AG04450 (cell line): Measurements from ENCODE around the gene RAC3. TPM values are rescaled to one million over a fixed set of nuclear protein-coding genes. Genes with fewer than 3 reads are reported as not detected.
A peak's percentile ranks its signal among the peaks of the same experiment; 100 is the strongest.

Source experiments
- CTCF ChIA-PET: fragments of 300-600, 350-600 bp; formaldehyde crosslinking; extraction: SDS; loops from one replicate; lab custom pipeline; 2022; ENCODE audit warnings: antibody characterized with exemption, inconsistent platforms; lab: Charles Lee
- POLR2A ChIA-PET: fragments of 350-600 bp; formaldehyde crosslinking; extraction: SDS; loops from one replicate; lab custom pipeline; 2021; ENCODE audit warnings: antibody characterized with exemption, inconsistent platforms; lab: Yijun Ruan, JAX
- DNase-seq: peaks from one replicate; pipeline ENCODE4 v3.0.0-alpha.2; 2011; ENCODE audit warnings: low read depth, low spot score
- H3K27ac ChIP-seq: one replicate; pipeline ENCODE4 v1.5.1; 2012; ENCODE audit warnings: low read depth, low read length, control low read depth
- H3K27me3 ChIP-seq: one replicate; pipeline ENCODE4 v1.6.0; 2012; ENCODE audit warnings: low read length; ENCODE audit not compliant: control insufficient read depth, insufficient read depth
- H3K4me3 ChIP-seq: 2 replicates; pipeline ENCODE4 v1.5.1; 2011; ENCODE audit warnings: mild to moderate bottlenecking, low read depth, low read length, control low read depth
- H3K9me3 ChIP-seq: 2 replicates; pipeline ENCODE4 v1.5.1; 2012; ENCODE audit warnings: low read length; ENCODE audit not compliant: control insufficient read depth, insufficient read depth
- polyA plus RNA-seq: library from polyadenylated mRNA; depleted of rRNA; stranded (reverse); fragments of >200 nt; gene quantifications from 2 replicates; pipeline ENCODE4 v1.2.3, GENCODE V29; 2011
- TF ChIP-seq, protein P1 (sequence below): IDR thresholded peaks from 2 replicates; pipeline ENCODE4 v1.5.1; 2011; ENCODE audit warnings: low read depth, low read length, control low read depth, inconsistent platforms

Gene RAC3
- polyA plus RNA-seq, 1 experiment = 12.9 TPM

DNA sequence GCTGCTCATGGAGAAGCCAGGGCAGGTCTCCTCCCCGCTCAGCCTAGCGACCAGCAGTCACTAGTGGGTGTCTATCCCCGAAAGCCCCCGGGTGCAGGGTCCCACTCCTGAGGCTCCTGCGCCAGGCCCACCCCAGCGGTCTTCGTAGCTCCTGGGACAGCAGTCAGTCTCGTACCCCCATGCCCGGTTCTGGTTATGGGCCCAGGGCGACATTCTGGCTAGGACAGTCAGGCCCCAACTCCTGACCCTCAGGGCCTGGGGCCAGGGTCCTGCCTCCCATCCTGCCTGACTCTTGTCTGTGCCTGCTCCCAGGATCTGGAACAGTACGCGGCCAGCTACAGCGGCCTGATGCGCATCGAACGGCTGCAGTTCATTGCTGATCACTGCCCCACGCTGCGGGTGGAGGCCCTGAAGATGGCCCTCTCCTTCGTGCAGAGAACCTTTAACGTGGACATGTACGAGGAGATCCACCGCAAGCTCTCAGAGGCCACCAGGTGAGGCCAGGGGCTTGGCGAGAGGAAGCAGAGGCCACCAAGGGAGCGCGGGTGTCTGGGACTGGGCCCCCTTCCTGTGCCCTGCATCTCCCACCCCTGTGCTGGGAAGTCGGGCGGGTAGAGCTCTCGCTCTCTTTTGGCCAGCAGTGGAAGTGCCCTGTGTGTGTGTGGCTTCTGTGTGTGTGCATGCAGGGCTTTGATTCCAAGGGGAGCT is 22.2 kb downstream of the RAC3 start:
- POLR2A ChIA-PET = no interaction called here
- peak overlapping the region; percentile 13; the same call in 1 of the 2 replicates for H3K4me3 ChIP-seq

GRCh38 chr17:82054351-82055022 is 23.0 kb downstream of the RAC3 start:
- H3K4me3 ChIP-seq = no peak overlapping the region
- no peaks in the 10 kb centered on the region for H3K27me3 ChIP-seq
- TF ChIP-seq, protein P1, sequence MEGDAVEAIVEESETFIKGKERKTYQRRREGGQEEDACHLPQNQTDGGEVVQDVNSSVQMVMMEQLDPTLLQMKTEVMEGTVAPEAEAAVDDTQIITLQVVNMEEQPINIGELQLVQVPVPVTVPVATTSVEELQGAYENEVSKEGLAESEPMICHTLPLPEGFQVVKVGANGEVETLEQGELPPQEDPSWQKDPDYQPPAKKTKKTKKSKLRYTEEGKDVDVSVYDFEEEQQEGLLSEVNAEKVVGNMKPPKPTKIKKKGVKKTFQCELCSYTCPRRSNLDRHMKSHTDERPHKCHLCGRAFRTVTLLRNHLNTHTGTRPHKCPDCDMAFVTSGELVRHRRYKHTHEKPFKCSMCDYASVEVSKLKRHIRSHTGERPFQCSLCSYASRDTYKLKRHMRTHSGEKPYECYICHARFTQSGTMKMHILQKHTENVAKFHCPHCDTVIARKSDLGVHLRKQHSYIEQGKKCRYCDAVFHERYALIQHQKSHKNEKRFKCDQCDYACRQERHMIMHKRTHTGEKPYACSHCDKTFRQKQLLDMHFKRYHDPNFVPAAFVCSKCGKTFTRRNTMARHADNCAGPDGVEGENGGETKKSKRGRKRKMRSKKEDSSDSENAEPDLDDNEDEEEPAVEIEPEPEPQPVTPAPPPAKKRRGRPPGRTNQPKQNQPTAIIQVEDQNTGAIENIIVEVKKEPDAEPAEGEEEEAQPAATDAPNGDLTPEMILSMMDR = no peak
- ChIA-PET POLR2A (no interaction called here), CTCF (interaction anchor here (1.3 kb wide), 1 partner anchor 24 kb away, joined by 5 read pairs; no protein-coding TSS in a partner anchor)
- H3K9me3 ChIP-seq = peaks cover 4% of the 10 kb centered on the region; the same call in 1 of the 2 replicates
- DNase-seq = no peak
- H3K27ac ChIP-seq = no peak overlapping the region

More for the DNA sequence above, 22.2 kb downstream of the RAC3 start:
- TF ChIP-seq, protein P1 = no peak
- Histone ChIP-seq H3K9me3 (peaks cover 4% of the 10 kb centered on the region; the same call in 1 of the 2 replicates), H3K27me3 (no peaks in the 10 kb centered on the region), H3K27ac (no peak overlapping the region)
- CTCF ChIA-PET = interaction anchor here (1.3 kb wide), 1 partner anchor 23 kb away, joined by 5 read pairs; no protein-coding TSS in a partner anchor
- no peak for DNase-seq

GRCh38 chr17:82055023-82055964 is 23.8 kb downstream of the RAC3 start:
- Histone ChIP-seq H3K4me3 (no peak overlapping the region), H3K9me3 (peaks cover 4% of the 10 kb centered on the region; the same call in 1 of the 2 replicates), H3K27me3 (no peaks in the 10 kb centered on the region), H3K27ac (no peak overlapping the region)
- no peak for DNase-seq
- ChIA-PET CTCF (interaction anchor here (1.3 kb wide), 1 partner anchor 25 kb away, joined by 5 read pairs; no protein-coding TSS in a partner anchor), POLR2A (interaction anchor here (1.0 kb wide), 1 partner anchor 10 kb away, joined by 3 read pairs; no protein-coding TSS in a partner anchor)
- TF ChIP-seq, protein P1 = no peak

DNA sequence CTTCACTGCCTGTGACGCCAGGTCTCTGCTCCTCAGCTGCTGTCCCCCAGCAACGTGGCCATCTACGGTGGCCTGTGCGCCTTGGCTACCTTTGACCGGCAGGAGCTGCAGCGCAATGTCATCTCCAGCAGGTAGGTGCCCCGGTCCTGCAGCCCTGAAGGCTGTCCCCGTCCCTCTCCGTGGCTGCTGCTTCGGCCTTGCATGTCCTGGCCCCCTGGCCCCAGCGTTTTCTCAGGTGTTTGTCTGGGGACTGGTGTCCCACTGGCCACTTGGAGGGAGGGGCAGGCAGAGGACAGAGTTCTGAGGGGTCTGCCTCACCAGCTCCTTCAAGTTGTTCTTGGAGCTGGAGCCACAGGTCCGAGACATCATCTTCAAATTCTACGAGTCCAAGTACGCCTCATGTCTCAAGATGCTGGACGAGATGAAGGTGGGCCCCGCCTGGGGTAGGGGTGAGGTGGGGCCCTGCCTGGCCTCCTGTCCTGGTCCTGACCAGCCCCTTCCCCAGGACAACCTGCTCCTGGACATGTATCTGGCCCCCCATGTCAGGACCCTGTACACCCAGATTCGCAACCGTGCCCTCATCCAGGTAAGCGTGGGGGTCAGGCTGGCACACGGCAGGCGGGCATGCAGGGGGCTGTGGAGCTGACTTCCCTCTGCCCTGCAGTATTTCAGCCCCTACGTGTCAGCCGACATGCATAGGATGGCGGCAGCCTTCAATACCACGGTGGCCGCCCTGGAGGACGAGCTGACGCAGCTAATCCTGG is 24.7 kb downstream of the RAC3 start:
- H3K4me3 ChIP-seq = no peak overlapping the region
- H3K27me3 ChIP-seq = no peaks in the 10 kb centered on the region
- H3K27ac ChIP-seq = no peak overlapping the region
- TF ChIP-seq, protein P1 = no peak
- CTCF ChIA-PET = no interaction called here
- H3K9me3 ChIP-seq = no peaks in the 10 kb centered on the region; the same call in 1 of the 2 replicates
- POLR2A ChIA-PET = interaction anchor here (1.0 to 1.1 kb wide), 2 partner anchors 9 to 20 kb away, joined by 3 read pairs; no protein-coding TSS in a partner anchor
- no peak for DNase-seq
